WTC11 (cell line): ENCODE measurements around the gene GPR162.

Source experiments
- AR ChIP-seq: fragments of 250-450 bp; sonication (Bioruptor Pico); IDR thresholded peaks from 2 replicates; pipeline ENCODE4 v1.9.0; 2021; ENCODE audit warnings: mild to moderate bottlenecking
- ATF2 ChIP-seq: sonication (generic); formaldehyde crosslinking; IDR thresholded peaks from 2 replicates; pipeline ENCODE4 v1.8.1; 2022; ENCODE audit warnings: low read depth, missing genetic modification reagents, borderline replicate concordance
- ATF6 ChIP-seq: sonication (generic); formaldehyde crosslinking; IDR thresholded peaks from 2 replicates; pipeline ENCODE4 v1.8.1; 2023; ENCODE audit warnings: mild to moderate bottlenecking, missing genetic modification reagents
- CTCF ChIP-seq: fragments of 200-600 bp; IDR thresholded peaks from 2 replicates; pipeline ENCODE4 v1.8.0; 2022; ENCODE audit warnings: antibody characterized with exemption
- ESRRA ChIP-seq: sonication (generic); formaldehyde crosslinking; IDR thresholded peaks from 2 replicates; pipeline ENCODE4 v1.8.1; 2022; ENCODE audit warnings: mild to moderate bottlenecking, missing genetic modification reagents, borderline replicate concordance
- ETV6 ChIP-seq: sonication (generic); formaldehyde crosslinking; IDR thresholded peaks from 2 replicates; pipeline ENCODE4 v1.8.1; 2022; ENCODE audit warnings: mild to moderate bottlenecking, missing genetic modification reagents
- FOXJ3 ChIP-seq: sonication (generic); formaldehyde crosslinking; IDR thresholded peaks from 2 replicates; pipeline ENCODE4 v1.9.0; 2021; ENCODE audit warnings: missing genetic modification reagents, mild to moderate bottlenecking, borderline replicate concordance
- FOXK1 ChIP-seq: sonication (generic); formaldehyde crosslinking; IDR thresholded peaks from 2 replicates; pipeline ENCODE4 v1.8.0; 2022; ENCODE audit warnings: mild to moderate bottlenecking, moderate library complexity, missing genetic modification reagents
- JUN ChIP-seq: sonication (generic); formaldehyde crosslinking; IDR thresholded peaks from 2 replicates; pipeline ENCODE4 v1.8.0; 2023; ENCODE audit warnings: mild to moderate bottlenecking, missing genetic modification reagents
- MAX ChIP-seq: sonication (generic); formaldehyde crosslinking; IDR thresholded peaks from 2 replicates; pipeline ENCODE4 v1.8.0; 2022; ENCODE audit warnings: mild to moderate bottlenecking, missing genetic modification reagents
- PREB ChIP-seq: sonication (generic); formaldehyde crosslinking; IDR thresholded peaks from 2 replicates; pipeline ENCODE4 v1.8.1; 2022; ENCODE audit warnings: mild to moderate bottlenecking, missing genetic modification reagents, moderate library complexity, borderline replicate concordance
- TCF7 ChIP-seq: sonication (generic); formaldehyde crosslinking; IDR thresholded peaks from 2 replicates; pipeline ENCODE4 v1.8.0; 2022; ENCODE audit warnings: mild to moderate bottlenecking, low read depth, missing genetic modification reagents, moderate library complexity
- USF2 ChIP-seq: sonication (generic); formaldehyde crosslinking; IDR thresholded peaks from 2 replicates; pipeline ENCODE4 v1.8.1; 2023; ENCODE audit warnings: mild to moderate bottlenecking, missing genetic modification reagents, moderate library complexity
- ZBTB21 ChIP-seq: sonication (generic); formaldehyde crosslinking; IDR thresholded peaks from 2 replicates; pipeline ENCODE4 v1.8.1; 2023; ENCODE audit warnings: mild to moderate bottlenecking, missing genetic modification reagents, borderline replicate concordance

- TF ChIP-seq CTCF = no peak
- TF ChIP-seq PREB = no peak
- no peak for TF ChIP-seq USF2
- TF ChIP-seq ESRRA = no peak
- TF ChIP-seq MAX (CRISPR knock-in tag) = no peak
- TF ChIP-seq ETV6 (CRISPR knock-in tag) = no peak
- TF ChIP-seq ATF2 (CRISPR knock-in tag) = no peak
- no peak for TF ChIP-seq TCF7 (CRISPR knock-in tag)
- TF ChIP-seq FOXJ3 = no peak
- no peak for TF ChIP-seq JUN (CRISPR knock-in tag)
- TF ChIP-seq ZBTB21 (CRISPR knock-in tag) = no peak
- TF ChIP-seq ATF6 = no peak
- no peak for TF ChIP-seq FOXK1
- TF ChIP-seq AR (CRISPR knock-in tag) = no peak
These were observed 5.3 kb downstream of the GPR162 start for GRCh38 chr12:6826734-6827436.
